Common myeloid progenitor, CD34-positive (primary cell): ENCODE measurements around the gene FAM209A.

Source experiments
- CTCF ChIA-PET: fragments of 350-600 bp; sonication (Branson Sonifier 250); formaldehyde crosslinking; loops from one replicate; lab custom pipeline; 2021; ENCODE audit warnings: antibody characterized with exemption; lab: Charles Lee
- POLR2A ChIA-PET: fragments of 350-600 bp; sonication (Branson Sonifier 250); formaldehyde crosslinking; loops from one replicate; lab custom pipeline; 2021; ENCODE audit warnings: antibody characterized with exemption; lab: Charles Lee
- DNase-seq, 3 donors: peaks; one replicate each; pipeline versions ENCODE4 v3.0.0 to v3.0.0-alpha.2; 2013
- H3K27ac ChIP-seq, 2 experiments: 1 replicate in 1 of 2; 2 replicates in 1 of 2; pipeline ENCODE4 v1.7.0; 2013; ENCODE audit warnings: inconsistent platforms in 2 of 2, low read length in 2 of 2, mild to moderate bottlenecking in 2 of 2, low read depth in 1 of 2, moderate library complexity in 1 of 2; ENCODE audit not compliant: severe bottlenecking in 2 of 2, insufficient read depth in 1 of 2, poor library complexity in 1 of 2
- H3K27me3 ChIP-seq, 5 experiments: replicated peaks in 2 of 5; 1 replicate in 3 of 5; 2 replicates in 2 of 5; pipeline versions ENCODE4 v1.6.1 to v1.7.0; 2013; ENCODE audit warnings: low read length in 4 of 5, mild to moderate bottlenecking in 2 of 5, moderate library complexity in 2 of 5, inconsistent platforms in 1 of 5; ENCODE audit not compliant: insufficient read depth in 5 of 5, control insufficient read depth in 4 of 5
- H3K36me3 ChIP-seq, 4 experiments: 1 replicate in 2 of 4; 2 replicates in 2 of 4; pipeline versions ENCODE4 v1.6.1 to v1.7.0; 2013; ENCODE audit warnings: low read length in 3 of 4, control low read depth in 1 of 4, mild to moderate bottlenecking in 1 of 4; ENCODE audit not compliant: control insufficient read depth in 4 of 4, insufficient read depth in 4 of 4
- H3K4me1 ChIP-seq, 4 experiments: 1 replicate in 3 of 4; 2 replicates in 1 of 4; pipeline versions ENCODE4 v1.6.1 to v1.7.1; 2013; ENCODE audit warnings: low read length in 3 of 4, mild to moderate bottlenecking in 3 of 4, control low read depth in 1 of 4, inconsistent platforms in 1 of 4, moderate library complexity in 1 of 4; ENCODE audit not compliant: control insufficient read depth in 4 of 4, insufficient read depth in 4 of 4; ENCODE audit errors: control extremely low read depth in 1 of 4
- H3K4me3 ChIP-seq, 7 experiments: 1 replicate in 4 of 7; 2 replicates in 3 of 7; pipeline versions ENCODE4 v1.5.1 to v1.7.0; 2013; ENCODE audit warnings: mild to moderate bottlenecking in 7 of 7, low read length in 6 of 7, moderate library complexity in 6 of 7, inconsistent platforms in 2 of 7, low read depth in 2 of 7, control low read depth in 1 of 7; ENCODE audit not compliant: insufficient read depth in 4 of 7, control insufficient read depth in 1 of 7; ENCODE audit errors: extremely low read depth in 1 of 7
- H3K9me3 ChIP-seq, 5 experiments: 1 replicate in 4 of 5; 2 replicates in 1 of 5; pipeline versions ENCODE4 v1.6.1 to v1.7.1; 2013; ENCODE audit warnings: low read length in 4 of 5, mild to moderate bottlenecking in 2 of 5, inconsistent platforms in 1 of 5, low read depth in 1 of 5, moderate library complexity in 1 of 5; ENCODE audit not compliant: control insufficient read depth in 4 of 5, insufficient read depth in 2 of 5; ENCODE audit errors: control extremely low read depth in 1 of 5
- WGBS: methylation state at CpG from one replicate; pipeline ENCODE4 v1.1.5; 2013; ENCODE audit not compliant: insufficient coverage; 5-methylcytosine and 5-hydroxymethylcytosine counted together

Gene FAM209A

GRCh38 chr20:56573986-56574385, 49.4 kb downstream of the FAM209A start:
- H3K4me3 ChIP-seq: no peak overlapping the region
- H3K36me3 ChIP-seq: no peaks in the 10 kb centered on the region
- peaks cover 0 to 5% (median 2%) of the 10 kb centered on the region in 5 experiments for H3K27me3 ChIP-seq
- ChIA-PET CTCF (interaction anchor here (1.2 to 2.5 kb wide), 2 partner anchors 9 to 23 kb away, joined by 3 to 10 read pairs; no protein-coding TSS in a partner anchor), POLR2A (no interaction called here)
- H3K27ac ChIP-seq: no peak overlapping the region
- H3K4me1 ChIP-seq: no peaks in the 10 kb centered on the region
- WGBS: 98% methylated on average over 4 of the region's 5 CpGs
- H3K9me3 ChIP-seq: peaks cover 0 to 4% (median 0%) of the 10 kb centered on the region in 5 experiments
- DNase-seq: no peak

- ChIA-PET CTCF (interaction anchor here (2.5 kb wide), 1 partner anchor 24 kb away, joined by 10 read pairs; no protein-coding TSS in a partner anchor), POLR2A (no interaction called here)
- peaks cover 0 to 4% (median 0%) of the 10 kb centered on the region in 5 experiments for H3K9me3 ChIP-seq
- peaks cover 0 to 5% (median 2%) of the 10 kb centered on the region in 5 experiments for H3K27me3 ChIP-seq
- no peaks in the 10 kb centered on the region for H3K4me1 ChIP-seq
- no peak overlapping the region for H3K27ac ChIP-seq
- 88% methylated on average over 9 of the region's 10 CpGs for WGBS
- no peaks in the 10 kb centered on the region for H3K36me3 ChIP-seq
- no peak overlapping the region for H3K4me3 ChIP-seq
- DNase-seq: no peak
Measured at GRCh38 chr20:56574531-56575142, 50.1 kb downstream of the FAM209A start.

GRCh38 chr20:56575157-56575556, 50.6 kb downstream of the FAM209A start:
- H3K4me1 ChIP-seq: no peaks in the 10 kb centered on the region
- H3K36me3 ChIP-seq: no peaks in the 10 kb centered on the region
- no peak overlapping the region for H3K4me3 ChIP-seq
- no peak for DNase-seq
- H3K9me3 ChIP-seq: peaks cover 0 to 4% (median 0%) of the 10 kb centered on the region in 5 experiments
- WGBS: 87% methylated on average over 7 of the region's 9 CpGs
- H3K27ac ChIP-seq: no peak overlapping the region
- H3K27me3 ChIP-seq: peaks cover 0 to 5% (median 2%) of the 10 kb centered on the region in 5 experiments
- ChIA-PET POLR2A (no interaction called here), CTCF (interaction anchor here (2.5 kb wide), 1 partner anchor 24 kb away, joined by 10 read pairs; no protein-coding TSS in a partner anchor)
